ENCODE results near the gene CPLX1.
"Not testable (repeated sequence)": the region's sequence is repeated elsewhere in the genome, so short reads cannot be mapped to it uniquely, and the experiment has no call there.

The CPLX1 gene

GRCh38 chr4:789571-790465 is 36.1 kb downstream of the CPLX1 start:
- no peak for DNase-seq

- DNase-seq, result no peak
Observed at GRCh38 chr4:788636-789297, 37.2 kb downstream of the CPLX1 start.

GRCh38 chr4:788006-788635 is 37.8 kb downstream of the CPLX1 start:
- no peak for DNase-seq

GRCh38 chr4:787561-787981 is 38.4 kb downstream of the CPLX1 start:
- DNase-seq, result no peak

- DNase-seq, result no peak
Observed at GRCh38 chr4:786861-787300, 39.0 kb downstream of the CPLX1 start.

GRCh38 chr4:786074-786741 is 39.7 kb downstream of the CPLX1 start:
- no peak for DNase-seq

GRCh38 chr4:785332-786073 is 40.4 kb downstream of the CPLX1 start:
- no peak for DNase-seq

GRCh38 chr4:784401-785331 is 41.3 kb downstream of the CPLX1 start:
- DNase-seq, result no peak

- DNase-seq, result peak; percentile 97
Observed at GRCh38 chr4:781493-782216, 44.3 kb downstream of the CPLX1 start.

GRCh38 chr4:780716-781492 is 45.0 kb downstream of the CPLX1 start:
- no peak for DNase-seq

GRCh38 chr4:780255-780654 is 45.7 kb downstream of the CPLX1 start:
- not testable (repeated sequence) for DNase-seq

GRCh38 chr4:779555-779954 is 46.4 kb downstream of the CPLX1 start:
- DNase-seq, result no peak

GRCh38 chr4:777520-778262 is 48.2 kb downstream of the CPLX1 start:
- DNase-seq, result no peak

GRCh38 chr4:776743-777441 is 49.0 kb downstream of the CPLX1 start:
- DNase-seq, result no peak

- not testable (repeated sequence) for DNase-seq
Observed at GRCh38 chr4:775485-775884, 50.4 kb downstream of the CPLX1 start.

GRCh38 chr4:774419-775092 is 51.4 kb downstream of the CPLX1 start:
- DNase-seq, result not testable (repeated sequence)

GRCh38 chr4:773214-773613 is 52.7 kb downstream of the CPLX1 start:
- no peak for DNase-seq

GRCh38 chr4:772776-773175 is 53.2 kb downstream of the CPLX1 start:
- no peak for DNase-seq
